NCI-H2227 treated with DMSO at 0.1 percent for 48 hours (cell line): ENCODE data around the gene TNFSF15.

Experiments
- DNase-seq: peaks from one replicate; lab custom pipeline; 2025; lab: John Stamatoyannopoulos, UW

TNFSF15 gene

GRCh38 chr9:114789006-114789405 lies 16.8 kb downstream of the TNFSF15 start:
- no peak for DNase-seq

GRCh38 chr9:114787781-114788498 lies 17.9 kb downstream of the TNFSF15 start:
- no peak for DNase-seq

DNA sequence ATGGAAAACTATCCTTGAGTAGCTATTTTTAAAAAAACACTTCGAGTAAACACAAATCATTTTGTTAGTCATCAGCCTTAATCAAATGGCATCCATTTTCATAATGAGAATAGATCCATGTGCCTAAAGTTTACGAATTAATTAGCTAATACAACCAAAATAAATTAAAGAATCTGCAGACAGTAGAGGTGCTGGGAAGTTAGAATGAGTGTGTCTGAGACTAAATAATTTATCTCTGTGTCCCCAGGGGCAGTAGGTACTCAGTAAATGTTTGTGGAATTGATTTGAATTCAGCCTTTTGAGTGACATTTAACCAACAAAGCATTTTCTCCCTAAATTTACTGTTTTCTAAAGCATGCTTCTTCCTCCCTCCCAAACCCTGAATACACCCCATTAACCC lies 18.6 kb downstream of the TNFSF15 start:
- DNase-seq, result no peak

DNA sequence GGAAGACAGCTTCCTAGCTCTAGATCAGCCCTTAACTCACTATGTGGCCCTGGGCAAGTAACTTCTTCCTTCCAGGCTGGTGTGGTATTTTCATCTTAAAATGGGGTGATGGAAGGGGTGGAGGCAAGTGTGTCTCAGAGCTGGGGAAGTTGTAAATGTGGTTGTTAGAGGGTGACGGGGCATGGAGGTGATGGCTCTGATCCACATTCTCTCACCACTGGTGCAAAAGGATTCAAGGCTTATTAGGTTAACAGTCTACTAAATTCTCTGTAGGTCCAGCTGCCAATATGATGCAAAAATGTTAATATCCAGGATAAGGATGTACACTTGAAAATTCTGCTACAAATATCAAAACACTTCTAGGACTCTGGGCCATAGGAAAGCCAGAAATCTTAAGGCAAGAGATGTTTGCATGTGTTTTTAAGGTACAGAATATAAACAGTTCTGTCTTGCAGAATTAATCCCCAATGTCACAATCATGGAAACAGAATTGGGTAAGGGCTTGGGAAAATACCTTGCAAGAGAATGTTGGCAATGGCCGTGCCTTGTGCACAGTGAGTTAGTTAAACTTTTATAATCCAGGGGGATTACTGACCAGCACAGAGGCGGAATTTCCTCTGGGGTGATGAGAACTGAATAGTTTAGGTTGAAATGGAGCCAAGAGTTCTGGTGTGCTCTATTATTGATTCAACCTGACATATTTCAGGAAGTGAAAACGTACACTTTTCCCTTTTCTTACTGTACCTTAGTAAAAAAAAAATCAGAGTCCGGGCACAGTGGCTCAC lies 19.8 kb downstream of the TNFSF15 start:
- DNase-seq, result no peak

- no peak for DNase-seq
These were observed 21.0 kb downstream of the TNFSF15 start for GRCh38 chr9:114784721-114785279.

- no peak for DNase-seq
These were observed 23.3 kb downstream of the TNFSF15 start for GRCh38 chr9:114782586-114782985.

GRCh38 chr9:114779352-114779845 lies 26.4 kb downstream of the TNFSF15 start:
- no peak for DNase-seq

- DNase-seq, result no peak
These were observed 27.8 kb downstream of the TNFSF15 start for GRCh38 chr9:114777821-114778609.

DNA sequence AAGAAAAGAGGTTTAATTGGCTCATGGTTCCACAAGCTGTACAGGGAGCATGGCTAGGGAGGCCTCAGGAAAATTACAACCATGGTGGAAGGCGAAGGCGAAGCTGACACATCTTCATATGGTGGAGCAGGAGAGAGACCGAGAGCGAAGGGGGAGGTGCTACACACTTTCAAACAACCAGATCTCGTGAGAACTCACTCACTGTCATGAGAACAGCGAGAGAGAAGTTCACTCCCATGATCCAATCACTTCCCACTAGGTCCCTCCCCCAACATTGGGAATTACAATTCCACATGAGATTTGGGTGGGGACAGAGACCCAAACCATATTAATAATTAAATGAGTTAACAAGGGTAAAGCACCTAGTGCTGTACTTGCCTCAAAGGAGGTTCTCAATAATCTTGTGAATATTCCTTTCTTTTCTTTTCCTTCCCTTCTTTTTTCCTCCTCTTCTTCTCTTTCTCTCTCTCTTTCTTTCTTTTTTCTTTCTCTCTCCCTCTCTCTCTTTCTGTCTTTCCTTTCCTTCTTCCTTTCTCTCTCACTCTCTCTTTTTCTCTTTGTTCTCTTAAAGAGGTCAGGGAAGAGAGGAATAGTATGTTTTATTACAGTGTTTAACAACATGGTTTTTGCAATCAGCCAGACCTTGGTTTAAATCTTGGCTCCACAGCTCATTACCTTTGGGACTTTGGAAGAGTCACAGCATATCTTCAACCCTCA lies 29.0 kb downstream of the TNFSF15 start:
- no peak for DNase-seq

DNA sequence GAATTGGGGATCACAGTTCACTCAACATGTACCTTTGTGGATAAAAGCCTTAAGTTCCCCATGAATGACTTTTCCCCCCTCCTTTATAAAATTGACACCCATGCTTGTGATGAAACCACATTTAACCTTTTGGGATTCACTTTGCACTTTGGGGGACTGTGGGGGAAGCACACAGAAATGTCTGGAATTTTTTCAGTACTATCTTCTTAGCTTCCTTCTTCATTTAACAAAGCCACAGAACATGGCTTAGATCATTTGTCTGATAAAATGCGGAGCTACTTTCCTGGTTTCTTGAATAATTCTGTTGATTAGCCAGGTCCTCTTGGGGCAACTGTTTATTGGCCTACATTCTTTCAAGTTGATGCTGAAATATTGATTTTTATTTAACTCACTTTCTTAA lies 29.9 kb downstream of the TNFSF15 start:
- no peak for DNase-seq

DNA sequence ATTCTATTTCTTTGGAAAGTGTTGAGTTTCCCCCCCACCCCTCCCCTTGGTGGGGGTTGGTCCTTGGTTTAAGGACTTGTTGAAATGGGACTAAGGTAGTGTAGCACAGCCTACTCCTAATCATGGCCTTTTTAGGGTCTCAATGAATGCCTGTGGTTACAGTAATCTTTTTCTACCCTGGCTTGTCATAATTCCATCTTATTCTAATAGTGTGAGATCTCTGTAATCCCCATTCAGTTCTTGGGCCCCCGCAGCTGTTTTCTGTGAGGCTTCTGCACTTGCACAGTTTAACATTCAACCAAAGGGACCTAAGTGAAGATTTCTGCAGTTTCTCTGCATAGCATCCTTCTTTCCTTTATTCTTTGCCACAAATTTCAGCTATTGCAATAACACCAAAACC lies 30.7 kb downstream of the TNFSF15 start:
- no peak for DNase-seq

DNA sequence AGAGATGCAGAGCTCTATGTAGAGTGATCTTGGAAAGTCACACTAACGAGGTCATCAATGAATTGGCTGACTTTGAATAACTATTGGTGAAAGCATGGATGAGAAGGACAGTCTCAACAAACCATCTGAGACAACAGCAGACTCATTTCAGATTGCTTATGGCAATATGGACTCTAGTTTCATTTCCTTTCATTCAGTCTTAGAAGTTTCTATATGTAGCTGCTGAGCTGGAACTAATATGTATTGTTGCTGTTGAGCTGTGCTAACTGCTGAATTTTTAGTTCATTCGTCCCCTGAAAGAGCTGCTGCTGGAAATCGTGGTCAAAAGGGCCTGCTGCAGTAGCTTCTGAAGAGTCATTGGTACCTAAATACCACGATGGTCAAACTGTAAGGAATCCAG lies 31.3 kb downstream of the TNFSF15 start:
- no peak for DNase-seq

DNA sequence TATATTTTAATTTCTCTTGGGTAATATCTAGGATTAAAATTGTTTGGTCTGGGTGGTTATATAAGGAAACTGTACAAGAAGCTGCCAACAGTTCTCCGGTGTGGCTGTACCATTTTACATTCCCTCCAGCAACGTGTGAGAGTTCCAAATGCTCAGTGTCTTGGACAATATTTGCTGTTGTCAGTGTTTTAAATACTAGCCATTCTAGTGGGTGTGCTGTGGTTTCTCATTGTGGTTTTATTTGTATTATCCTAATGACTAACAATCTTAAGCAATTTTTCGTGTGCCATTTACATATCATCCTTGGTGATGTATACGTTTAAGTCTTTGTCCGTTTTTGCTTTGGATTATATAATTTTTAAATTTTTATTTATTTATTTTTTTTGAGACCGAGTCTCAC lies 34.0 kb downstream of the TNFSF15 start:
- no peak for DNase-seq

- DNase-seq, result no peak
These were observed 34.8 kb downstream of the TNFSF15 start for GRCh38 chr9:114770991-114771390.

DNA sequence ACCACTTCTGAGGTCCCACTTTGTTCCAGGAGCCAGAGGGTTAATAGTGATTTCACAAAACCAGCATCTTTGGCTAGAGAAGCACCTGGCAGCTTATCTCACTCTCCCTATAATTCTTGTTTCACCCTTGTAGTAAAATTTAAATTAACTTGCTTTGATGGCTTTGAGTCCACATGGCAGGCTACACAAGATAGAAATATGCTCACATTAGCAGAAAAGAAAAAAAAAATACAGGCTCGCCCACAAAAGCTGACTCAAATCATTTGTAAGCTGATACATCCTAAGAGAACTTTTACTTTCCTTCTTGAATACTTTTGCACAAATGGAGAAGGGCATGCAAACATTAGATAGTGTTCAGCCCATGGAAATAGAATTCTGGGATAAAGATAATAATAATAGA lies 36.2 kb downstream of the TNFSF15 start:
- DNase-seq, result no peak

- DNase-seq, result no peak
These were observed 42.6 kb downstream of the TNFSF15 start for GRCh38 chr9:114763220-114763619.

DNA sequence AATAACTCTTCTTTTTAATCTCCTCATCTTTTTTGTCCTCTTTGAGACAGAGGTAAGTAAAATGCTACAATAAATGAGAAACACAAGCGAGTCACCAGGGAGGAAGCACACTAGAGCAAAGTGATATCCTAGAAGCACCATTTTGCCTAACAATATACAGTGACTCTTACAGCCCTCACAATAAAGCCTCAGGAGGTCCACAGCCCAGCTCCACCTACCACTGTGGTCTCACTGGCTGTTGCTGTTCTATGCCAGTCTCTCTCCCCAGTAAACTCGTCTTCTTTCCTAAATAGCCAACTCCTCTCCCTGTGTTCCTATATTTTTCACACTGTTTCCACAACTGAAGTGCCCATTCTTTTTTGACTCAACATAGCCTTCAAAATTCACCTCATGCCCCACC lies 44.3 kb downstream of the TNFSF15 start:
- DNase-seq, result no peak

DNA sequence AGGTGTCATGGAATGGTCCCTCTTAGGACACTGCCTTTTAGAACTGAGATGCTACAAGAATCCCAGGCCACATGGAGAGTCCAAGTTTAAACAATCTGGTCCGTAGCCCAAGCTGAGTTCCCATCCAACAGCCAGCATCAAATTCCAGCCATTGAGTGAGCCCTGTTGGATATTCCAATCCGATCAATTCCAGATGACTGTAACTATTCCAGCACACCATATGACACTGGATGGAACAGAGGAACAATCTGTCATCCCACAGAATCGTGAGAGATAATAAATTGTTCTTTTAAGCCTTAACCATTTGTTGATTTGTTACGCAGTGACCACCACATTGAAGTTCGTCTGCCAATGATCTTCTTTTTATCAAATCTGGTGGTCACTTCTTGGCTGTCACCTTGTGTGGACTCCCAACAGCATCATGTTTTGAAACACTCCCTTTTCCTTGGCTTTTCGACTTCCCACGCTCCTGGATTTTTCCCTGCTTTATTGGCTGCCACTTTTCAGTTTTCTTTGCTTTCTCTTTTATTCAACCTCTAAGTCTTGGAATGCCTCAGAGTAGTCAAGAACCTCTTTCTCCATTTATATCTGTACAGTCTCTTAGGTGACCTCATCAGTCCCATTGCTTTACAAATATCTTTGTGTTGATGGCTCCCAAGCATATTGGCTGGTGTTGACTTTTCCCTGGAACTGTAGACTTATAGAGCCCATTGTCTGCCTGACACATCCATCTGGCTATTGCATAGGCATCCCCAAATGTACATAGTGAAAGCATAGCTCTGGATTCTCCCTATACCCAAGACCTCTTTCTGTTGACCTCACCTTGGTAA lies 46.1 kb downstream of the TNFSF15 start:
- DNase-seq, result no peak

DNA sequence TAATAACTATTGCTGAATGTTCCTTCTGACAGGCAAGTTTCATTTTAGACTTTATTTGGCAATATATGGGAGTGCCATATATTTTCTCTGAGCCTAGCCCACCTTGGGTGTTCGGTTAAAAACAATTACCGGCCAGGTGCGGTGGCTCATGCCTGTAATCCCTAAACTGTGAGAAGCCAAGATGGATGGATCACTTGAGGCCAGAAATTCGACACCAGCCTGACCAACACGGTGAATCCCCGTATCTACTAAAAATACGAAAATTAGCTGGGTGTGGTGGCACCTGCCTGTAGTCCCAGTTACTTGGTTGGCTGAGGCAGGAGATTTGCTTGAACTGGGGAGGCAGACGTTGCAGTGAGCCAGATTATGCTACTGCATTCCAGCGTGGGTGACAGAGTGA lies 47.9 kb downstream of the TNFSF15 start:
- DNase-seq, result no peak

GRCh38 chr9:114757395-114757794 lies 48.4 kb downstream of the TNFSF15 start:
- no peak for DNase-seq

DNA sequence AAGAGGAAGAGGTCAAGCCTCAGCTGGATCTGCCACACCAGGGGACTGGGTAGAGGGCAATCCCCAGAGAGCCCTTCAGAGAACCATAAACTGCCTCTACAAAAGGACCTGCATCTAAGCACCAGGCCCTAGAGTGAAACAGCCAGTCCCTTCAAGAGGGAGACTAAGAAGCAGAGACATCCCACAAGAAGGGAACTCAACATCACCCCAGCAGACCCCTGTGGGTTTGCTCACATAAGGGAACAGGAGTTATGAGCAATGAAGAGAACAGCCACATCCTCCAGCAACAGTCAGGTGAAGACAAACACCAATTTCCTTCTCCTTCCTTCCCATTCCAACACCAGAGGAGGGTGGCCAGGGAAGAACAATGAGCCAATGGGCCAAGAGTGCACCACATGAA lies 48.9 kb downstream of the TNFSF15 start:
- DNase-seq, result no peak
